Measurements from ENCODE around the gene NINL. TPM values are rescaled to one million over a fixed set of nuclear protein-coding genes. Genes with fewer than 3 reads are reported as not detected.

The NINL gene
- total RNA-seq, 1 donor: 8.2 TPM

DNA sequence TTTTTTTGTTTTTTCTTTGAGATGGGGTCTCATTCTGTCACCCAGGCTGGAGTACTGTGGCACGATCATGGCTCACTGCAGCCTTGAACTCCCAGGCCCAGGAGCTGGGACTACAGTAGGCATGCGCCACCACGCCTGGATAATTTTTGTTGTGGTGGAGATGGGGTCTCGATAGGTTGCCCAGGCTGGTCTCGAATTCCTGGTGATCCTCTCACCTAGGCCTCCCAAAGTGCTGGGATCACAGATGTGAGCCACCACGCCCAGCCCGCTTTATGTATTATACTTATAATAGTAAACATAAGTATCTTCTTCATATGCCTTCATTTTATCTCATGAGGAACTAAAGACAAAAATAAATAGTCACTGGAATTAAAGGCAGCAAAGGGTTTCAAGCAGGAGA is 114.3 kb downstream of the NINL start:
- no peak overlapping the region for H3K4me3 ChIP-seq (ENCODE audit: low read depth, low read length)
- no peak for DNase-seq (ENCODE audit: low read depth)
- TF ChIP-seq, protein P1, sequence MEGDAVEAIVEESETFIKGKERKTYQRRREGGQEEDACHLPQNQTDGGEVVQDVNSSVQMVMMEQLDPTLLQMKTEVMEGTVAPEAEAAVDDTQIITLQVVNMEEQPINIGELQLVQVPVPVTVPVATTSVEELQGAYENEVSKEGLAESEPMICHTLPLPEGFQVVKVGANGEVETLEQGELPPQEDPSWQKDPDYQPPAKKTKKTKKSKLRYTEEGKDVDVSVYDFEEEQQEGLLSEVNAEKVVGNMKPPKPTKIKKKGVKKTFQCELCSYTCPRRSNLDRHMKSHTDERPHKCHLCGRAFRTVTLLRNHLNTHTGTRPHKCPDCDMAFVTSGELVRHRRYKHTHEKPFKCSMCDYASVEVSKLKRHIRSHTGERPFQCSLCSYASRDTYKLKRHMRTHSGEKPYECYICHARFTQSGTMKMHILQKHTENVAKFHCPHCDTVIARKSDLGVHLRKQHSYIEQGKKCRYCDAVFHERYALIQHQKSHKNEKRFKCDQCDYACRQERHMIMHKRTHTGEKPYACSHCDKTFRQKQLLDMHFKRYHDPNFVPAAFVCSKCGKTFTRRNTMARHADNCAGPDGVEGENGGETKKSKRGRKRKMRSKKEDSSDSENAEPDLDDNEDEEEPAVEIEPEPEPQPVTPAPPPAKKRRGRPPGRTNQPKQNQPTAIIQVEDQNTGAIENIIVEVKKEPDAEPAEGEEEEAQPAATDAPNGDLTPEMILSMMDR (IDR thresholded peaks at IDR 0.05; ENCODE audit: insufficient read depth, low read depth, low read length): no peak

DNA sequence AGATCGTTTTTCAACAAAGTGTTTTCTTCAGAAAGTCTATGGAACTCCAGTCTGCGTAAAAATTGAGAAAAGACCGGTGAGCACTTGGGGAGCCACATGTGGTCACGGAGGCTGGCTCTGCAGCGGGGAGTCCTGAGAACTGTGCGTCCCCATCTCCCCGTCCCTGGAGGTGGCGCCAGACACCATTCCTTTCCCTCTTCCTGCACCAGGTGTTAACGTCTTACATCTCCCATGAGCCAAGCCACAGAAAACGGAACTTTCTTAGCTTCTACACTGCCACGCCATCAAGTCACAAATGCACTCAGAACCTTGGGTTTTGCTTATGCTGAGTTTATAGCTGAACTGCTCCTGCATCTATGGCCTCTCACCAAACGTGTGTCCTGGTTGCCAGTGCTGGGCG is 115.3 kb downstream of the NINL start:
- peak; percentile 32 for DNase-seq (ENCODE audit: low read depth)
- TF ChIP-seq, protein P1 (IDR thresholded peaks at IDR 0.05; ENCODE audit: insufficient read depth, low read depth, low read length): peak; percentile 53
- H3K4me3 ChIP-seq (ENCODE audit: low read depth, low read length): no peak overlapping the region

DNA sequence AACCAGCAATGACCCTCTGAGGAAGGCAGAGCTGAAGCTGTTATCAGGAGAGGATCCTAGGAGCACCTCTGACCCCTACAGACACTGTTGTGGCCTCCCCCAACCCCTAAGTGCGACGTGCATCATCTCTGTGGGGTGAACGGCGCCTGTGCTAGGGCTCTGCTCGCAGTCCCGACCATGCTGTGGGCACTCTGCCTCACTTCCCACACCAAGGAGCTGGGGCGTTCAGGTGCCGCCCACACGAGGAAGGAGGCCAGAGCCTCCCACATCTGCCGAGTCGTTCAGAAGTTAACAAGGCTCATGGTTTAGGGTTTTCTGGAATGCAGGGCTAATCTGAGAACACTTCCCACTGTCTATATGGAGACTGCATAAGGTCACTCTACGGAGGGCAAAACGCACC is 115.8 kb downstream of the NINL start:
- no peak overlapping the region for H3K4me3 ChIP-seq (ENCODE audit: low read depth, low read length)
- TF ChIP-seq, protein P1 (IDR thresholded peaks at IDR 0.05; ENCODE audit: insufficient read depth, low read depth, low read length): no peak
- no peak for DNase-seq (ENCODE audit: low read depth)

DNA sequence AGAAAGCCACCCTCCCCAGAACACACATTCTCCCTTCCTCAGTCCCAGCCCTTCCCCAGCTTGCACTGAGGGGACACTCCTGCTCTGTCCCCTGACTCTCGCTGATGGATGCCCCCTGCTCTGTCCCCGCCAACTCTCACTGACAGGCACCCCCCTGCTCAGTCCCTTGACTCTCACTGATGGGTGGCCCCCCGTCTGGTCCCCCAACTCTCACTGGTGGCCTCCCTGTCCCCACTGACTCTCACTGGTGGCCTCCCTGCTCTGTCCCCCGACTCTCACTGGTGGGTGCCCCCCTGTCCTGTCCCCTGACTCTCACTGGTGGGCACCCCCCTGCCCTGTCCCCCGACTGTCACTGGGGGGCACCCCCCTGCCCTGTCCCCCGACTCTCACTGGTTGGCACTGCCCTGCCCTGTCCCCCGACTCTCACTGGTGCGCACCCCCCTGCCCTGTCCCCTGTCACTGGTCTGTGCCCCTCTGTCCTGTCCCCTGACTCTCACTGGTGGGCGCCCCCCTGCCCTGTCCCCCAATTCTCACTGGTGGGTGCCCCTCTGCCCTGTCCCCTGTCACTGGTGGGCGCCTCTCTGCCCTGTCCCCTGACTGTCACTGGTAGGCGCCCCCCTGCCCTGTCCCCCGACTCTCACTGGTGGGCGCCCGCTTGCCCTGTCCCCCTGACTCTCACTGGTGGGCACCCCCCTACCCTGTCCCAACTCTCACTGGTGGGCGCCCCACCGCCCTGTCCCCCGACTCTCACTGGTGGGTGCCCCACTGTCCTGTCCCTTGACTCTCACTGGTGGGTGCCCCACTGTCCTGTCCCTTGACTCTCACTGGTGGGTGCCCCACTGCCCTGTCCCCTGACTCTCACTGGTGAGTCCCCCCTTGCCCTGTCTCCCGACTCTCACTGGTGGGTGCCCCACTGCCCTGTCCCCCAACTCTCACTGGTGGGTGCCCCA is 116.9 kb downstream of the NINL start:
- DNase-seq (ENCODE audit: low read depth): no peak
- no peak overlapping the region for H3K4me3 ChIP-seq (ENCODE audit: low read depth, low read length)
- TF ChIP-seq, protein P1 (IDR thresholded peaks at IDR 0.05; ENCODE audit: insufficient read depth, low read depth, low read length): no peak

DNA sequence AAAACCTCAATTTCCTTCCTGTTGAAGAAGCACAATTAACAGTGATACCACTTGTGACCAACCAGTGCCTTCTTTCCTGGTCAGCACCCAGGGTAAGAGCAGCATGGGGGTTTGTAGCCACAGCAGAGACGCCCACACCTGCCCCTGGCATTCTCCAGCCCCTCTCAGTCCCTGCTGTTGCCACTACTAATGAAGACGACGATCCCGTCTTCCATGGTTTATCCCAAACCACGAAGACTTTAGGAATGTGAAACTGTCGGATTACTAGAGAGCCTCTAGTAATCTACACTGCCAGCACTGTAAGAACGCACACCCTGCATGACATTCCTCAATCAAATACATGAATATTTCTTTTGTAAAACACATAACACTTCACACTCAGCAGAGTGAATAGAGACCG is 117.9 kb downstream of the NINL start:
- DNase-seq (ENCODE audit: low read depth): no peak
- TF ChIP-seq, protein P1 (IDR thresholded peaks at IDR 0.05; ENCODE audit: insufficient read depth, low read depth, low read length): no peak
- H3K4me3 ChIP-seq (ENCODE audit: low read depth, low read length): no peak overlapping the region

DNA sequence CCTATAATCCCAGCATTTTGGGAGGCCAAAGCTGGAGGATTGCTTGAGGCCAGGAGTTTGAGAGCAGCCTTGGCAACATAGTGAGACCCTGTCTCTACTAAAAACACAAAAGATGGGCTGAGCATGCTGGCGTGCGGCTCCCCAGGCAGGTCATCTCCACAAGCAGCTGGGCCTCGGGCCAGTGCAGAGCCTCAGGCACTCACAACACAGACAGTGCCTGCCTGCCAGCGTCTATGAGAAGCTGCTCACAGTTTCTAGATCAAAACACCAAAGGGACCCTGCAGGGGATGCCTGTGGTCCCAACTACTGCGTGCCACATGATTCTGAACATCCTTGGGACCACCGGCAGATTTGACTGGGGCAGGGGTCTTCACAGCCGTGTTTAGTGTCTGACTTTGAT is 118.5 kb downstream of the NINL start:
- TF ChIP-seq, protein P1 (IDR thresholded peaks at IDR 0.05; ENCODE audit: insufficient read depth, low read depth, low read length): no peak
- H3K4me3 ChIP-seq (ENCODE audit: low read depth, low read length): no peak overlapping the region
- DNase-seq (ENCODE audit: low read depth): no peak

Data from fibroblast of villous mesenchyme (primary cell).